ENCODE measurements around the gene ITGAE. TPM values are rescaled to one million over a fixed set of nuclear protein-coding genes. Genes with fewer than 3 reads are reported as not detected.
"Not testable (repeated sequence)": the region's sequence is repeated elsewhere in the genome, so short reads cannot be mapped to it uniquely, and the experiment has no call there.

The ITGAE gene
- total and polyA plus RNA-seq, 4 donors: 26.5 to 51.2 (median 42.1) TPM

GRCh38 chr17:3785323-3785722 is 15.7 kb downstream of the ITGAE start:
- H3K36me3 ChIP-seq (ENCODE audit: control insufficient read depth, insufficient read depth, low read length); H3K4me1 ChIP-seq (ENCODE audit: control insufficient read depth, insufficient read depth, low read length); DNase-seq (ENCODE audit: low read depth in 4 of 6, low spot score in 6 of 6); H3K4me3 ChIP-seq (ENCODE audit: low read depth, low read length); H3K27me3 ChIP-seq (ENCODE audit: control insufficient read depth, insufficient read depth, low read length); H3K9me3 ChIP-seq (ENCODE audit: control insufficient read depth, insufficient read depth, low read length); H3K27ac ChIP-seq (ENCODE audit: low read depth, low read length): not testable (repeated sequence)
- WGBS (ENCODE audit: insufficient coverage): no CpG with 5 or more reads among the region's 5 CpGs

- Histone ChIP-seq H3K36me3 (ENCODE audit: control insufficient read depth, insufficient read depth, low read length) (no peaks in the 10 kb centered on the region), H3K9me3 (ENCODE audit: control insufficient read depth, insufficient read depth, low read length) (no peaks in the 10 kb centered on the region), H3K27ac (ENCODE audit: low read depth, low read length) (no peak overlapping the region), H3K4me1 (ENCODE audit: control insufficient read depth, insufficient read depth, low read length) (no peaks in the 10 kb centered on the region), H3K4me3 (ENCODE audit: low read depth, low read length) (no peak overlapping the region), H3K27me3 (ENCODE audit: control insufficient read depth, insufficient read depth, low read length) (no peaks in the 10 kb centered on the region)
- WGBS (ENCODE audit: insufficient coverage): 89% methylated on average over 3 of the region's 8 CpGs
- no peak for DNase-seq (ENCODE audit: low read depth in 4 of 6, low spot score in 6 of 6)
Measured at GRCh38 chr17:3782751-3783150, 18.2 kb downstream of the ITGAE start.

GRCh38 chr17:3780986-3781385 is 20.0 kb downstream of the ITGAE start:
- DNase-seq (ENCODE audit: low read depth in 4 of 6, low spot score in 6 of 6): no peak
- WGBS (ENCODE audit: insufficient coverage): no CpG with 5 or more reads among the region's 6 CpGs
- H3K36me3 ChIP-seq (ENCODE audit: control insufficient read depth, insufficient read depth, low read length): no peaks in the 10 kb centered on the region
- H3K9me3 ChIP-seq (ENCODE audit: control insufficient read depth, insufficient read depth, low read length): no peaks in the 10 kb centered on the region
- H3K4me1 ChIP-seq (ENCODE audit: control insufficient read depth, insufficient read depth, low read length): no peaks in the 10 kb centered on the region
- no peak overlapping the region for H3K27ac ChIP-seq (ENCODE audit: low read depth, low read length)
- H3K27me3 ChIP-seq (ENCODE audit: control insufficient read depth, insufficient read depth, low read length): no peaks in the 10 kb centered on the region
- H3K4me3 ChIP-seq (ENCODE audit: low read depth, low read length): no peak overlapping the region

GRCh38 chr17:3777366-3778120 is 23.4 kb downstream of the ITGAE start:
- no peak for DNase-seq (ENCODE audit: low read depth in 4 of 6, low spot score in 6 of 6)
- Histone ChIP-seq H3K9me3 (ENCODE audit: control insufficient read depth, insufficient read depth, low read length) (no peaks in the 10 kb centered on the region), H3K27me3 (ENCODE audit: control insufficient read depth, insufficient read depth, low read length) (no peaks in the 10 kb centered on the region), H3K4me3 (ENCODE audit: low read depth, low read length) (no peak overlapping the region), H3K4me1 (ENCODE audit: control insufficient read depth, insufficient read depth, low read length) (no peaks in the 10 kb centered on the region), H3K36me3 (ENCODE audit: control insufficient read depth, insufficient read depth, low read length) (no peaks in the 10 kb centered on the region), H3K27ac (ENCODE audit: low read depth, low read length) (no peak overlapping the region)
- 80% methylated on average over 14 of the region's 20 CpGs for whole genome bisulfite sequencing (ENCODE audit: insufficient coverage)

- no peaks in the 10 kb centered on the region for H3K27me3 ChIP-seq (ENCODE audit: control insufficient read depth, insufficient read depth, low read length)
- H3K27ac ChIP-seq (ENCODE audit: low read depth, low read length): no peak overlapping the region
- no peaks in the 10 kb centered on the region for H3K9me3 ChIP-seq (ENCODE audit: control insufficient read depth, insufficient read depth, low read length)
- H3K4me1 ChIP-seq (ENCODE audit: control insufficient read depth, insufficient read depth, low read length): peaks cover 13% of the 10 kb centered on the region
- H3K36me3 ChIP-seq (ENCODE audit: control insufficient read depth, insufficient read depth, low read length): no peaks in the 10 kb centered on the region
- no peak for DNase-seq (ENCODE audit: low read depth in 4 of 6, low spot score in 6 of 6)
- 100% methylated on average over 1 of the region's 3 CpGs for WGBS (ENCODE audit: insufficient coverage)
- no peak overlapping the region for H3K4me3 ChIP-seq (ENCODE audit: low read depth, low read length)
Measured at GRCh38 chr17:3773966-3774365, 27.0 kb downstream of the ITGAE start.

GRCh38 chr17:3773511-3773910 is 27.5 kb downstream of the ITGAE start:
- Histone ChIP-seq H3K4me1 (ENCODE audit: control insufficient read depth, insufficient read depth, low read length) (peaks cover 13% of the 10 kb centered on the region), H3K27ac (ENCODE audit: low read depth, low read length) (no peak overlapping the region), H3K4me3 (ENCODE audit: low read depth, low read length) (no peak overlapping the region), H3K27me3 (ENCODE audit: control insufficient read depth, insufficient read depth, low read length) (no peaks in the 10 kb centered on the region), H3K9me3 (ENCODE audit: control insufficient read depth, insufficient read depth, low read length) (no peaks in the 10 kb centered on the region), H3K36me3 (ENCODE audit: control insufficient read depth, insufficient read depth, low read length) (no peaks in the 10 kb centered on the region)
- DNase-seq (ENCODE audit: low read depth in 4 of 6, low spot score in 6 of 6): no peak
- WGBS (ENCODE audit: insufficient coverage): no CpG with 5 or more reads among the region's 5 CpGs

GRCh38 chr17:3772764-3773163 is 28.2 kb downstream of the ITGAE start:
- H3K27me3 ChIP-seq (ENCODE audit: control insufficient read depth, insufficient read depth, low read length): no peaks in the 10 kb centered on the region
- no peak overlapping the region for H3K4me3 ChIP-seq (ENCODE audit: low read depth, low read length)
- no peaks in the 10 kb centered on the region for H3K36me3 ChIP-seq (ENCODE audit: control insufficient read depth, insufficient read depth, low read length)
- no peak overlapping the region for H3K27ac ChIP-seq (ENCODE audit: low read depth, low read length)
- H3K4me1 ChIP-seq (ENCODE audit: control insufficient read depth, insufficient read depth, low read length): peaks cover 13% of the 10 kb centered on the region
- no peaks in the 10 kb centered on the region for H3K9me3 ChIP-seq (ENCODE audit: control insufficient read depth, insufficient read depth, low read length)
- 81% methylated on average over 11 of the region's 12 CpGs for WGBS (ENCODE audit: insufficient coverage)
- no peak for DNase-seq (ENCODE audit: low read depth in 4 of 6, low spot score in 6 of 6)

GRCh38 chr17:3771140-3771539 is 29.8 kb downstream of the ITGAE start:
- H3K9me3 ChIP-seq (ENCODE audit: control insufficient read depth, insufficient read depth, low read length): no peaks in the 10 kb centered on the region
- H3K4me3 ChIP-seq (ENCODE audit: low read depth, low read length): no peak overlapping the region
- no peak overlapping the region for H3K27ac ChIP-seq (ENCODE audit: low read depth, low read length)
- WGBS (ENCODE audit: insufficient coverage): 25% methylated on average over 11 of the region's 16 CpGs
- H3K36me3 ChIP-seq (ENCODE audit: control insufficient read depth, insufficient read depth, low read length): no peaks in the 10 kb centered on the region
- DNase-seq (ENCODE audit: low read depth in 4 of 6, low spot score in 6 of 6): peak in 2 of 6 donors; percentile 54 to 58
- peaks cover 13% of the 10 kb centered on the region for H3K4me1 ChIP-seq (ENCODE audit: control insufficient read depth, insufficient read depth, low read length)
- H3K27me3 ChIP-seq (ENCODE audit: control insufficient read depth, insufficient read depth, low read length): no peaks in the 10 kb centered on the region

- Histone ChIP-seq H3K4me3 (ENCODE audit: low read depth, low read length) (no peak overlapping the region), H3K36me3 (ENCODE audit: control insufficient read depth, insufficient read depth, low read length) (no peaks in the 10 kb centered on the region), H3K27ac (ENCODE audit: low read depth, low read length) (no peak overlapping the region), H3K9me3 (ENCODE audit: control insufficient read depth, insufficient read depth, low read length) (no peaks in the 10 kb centered on the region), H3K4me1 (ENCODE audit: control insufficient read depth, insufficient read depth, low read length) (peaks cover 13% of the 10 kb centered on the region), H3K27me3 (ENCODE audit: control insufficient read depth, insufficient read depth, low read length) (no peaks in the 10 kb centered on the region)
- no peak for DNase-seq (ENCODE audit: low read depth in 4 of 6, low spot score in 6 of 6)
- WGBS (ENCODE audit: insufficient coverage): 54% methylated on average over 6 of the region's 8 CpGs
Measured at GRCh38 chr17:3770466-3770865, 30.5 kb downstream of the ITGAE start.

- DNase-seq (ENCODE audit: low read depth in 4 of 6, low spot score in 6 of 6): no peak
- no peak overlapping the region for H3K27ac ChIP-seq (ENCODE audit: low read depth, low read length)
- H3K9me3 ChIP-seq (ENCODE audit: control insufficient read depth, insufficient read depth, low read length): no peaks in the 10 kb centered on the region
- no peaks in the 10 kb centered on the region for H3K27me3 ChIP-seq (ENCODE audit: control insufficient read depth, insufficient read depth, low read length)
- WGBS (ENCODE audit: insufficient coverage): 90% methylated on average over 8 of the region's 8 CpGs
- no peak overlapping the region for H3K4me3 ChIP-seq (ENCODE audit: low read depth, low read length)
- H3K4me1 ChIP-seq (ENCODE audit: control insufficient read depth, insufficient read depth, low read length): peaks cover 13% of the 10 kb centered on the region
- H3K36me3 ChIP-seq (ENCODE audit: control insufficient read depth, insufficient read depth, low read length): no peaks in the 10 kb centered on the region
Measured at GRCh38 chr17:3768769-3769168, 32.2 kb downstream of the ITGAE start.

All from spinal cord (tissue), 10 donors.